Liver (tissue), 9 donors: ENCODE data around the gene ARID4B. TPM values are rescaled to one million over a fixed set of nuclear protein-coding genes. Genes with fewer than 3 reads are reported as not detected.

ENCODE experiments used
- DNase-seq: peaks from one replicate; pipeline ENCODE4 v3.0.0-alpha.2; 2017; ENCODE audit warnings: low spot score
- H3K27ac ChIP-seq, 2 donors: one replicate each; pipeline ENCODE4 v1.7.0; 2013; ENCODE audit warnings: inconsistent platforms in 2 of 2, low read length in 2 of 2, control low read depth in 1 of 2, low read depth in 1 of 2, mild to moderate bottlenecking in 1 of 2
- H3K27me3 ChIP-seq, 4 donors: one replicate each; pipeline versions ENCODE4 v1.6.1 to v1.7.0; 2013; ENCODE audit warnings: low read length in 3 of 4, inconsistent platforms in 1 of 4, mild to moderate bottlenecking in 1 of 4, moderate library complexity in 1 of 4; ENCODE audit not compliant: control insufficient read depth in 4 of 4, insufficient read depth in 4 of 4
- H3K36me3 ChIP-seq, 4 donors: one replicate each; pipeline versions ENCODE4 v1.6.1 to v1.7.0; 2013; ENCODE audit warnings: low read length in 3 of 4, mild to moderate bottlenecking in 3 of 4, low read depth in 1 of 4, moderate library complexity in 1 of 4; ENCODE audit not compliant: control insufficient read depth in 4 of 4, insufficient read depth in 3 of 4
- H3K4me1 ChIP-seq, 4 donors: one replicate each; pipeline versions ENCODE4 v1.6.1 to v1.7.0; 2013; ENCODE audit warnings: low read length in 3 of 4, mild to moderate bottlenecking in 3 of 4, moderate library complexity in 1 of 4; ENCODE audit not compliant: control insufficient read depth in 4 of 4, insufficient read depth in 4 of 4
- H3K4me3 ChIP-seq, 3 donors: one replicate each; pipeline versions ENCODE4 v1.6.1 to v1.7.0; 2013; ENCODE audit warnings: low read length in 3 of 3, control low read depth in 1 of 3, low read depth in 1 of 3, mild to moderate bottlenecking in 1 of 3
- H3K9ac ChIP-seq, 2 donors: one replicate each; pipeline ENCODE4 v1.7.0; 2013; ENCODE audit warnings: low read length in 2 of 2, mild to moderate bottlenecking in 2 of 2, moderate library complexity in 2 of 2, control low read depth in 1 of 2, low read depth in 1 of 2
- H3K9me3 ChIP-seq, 4 donors: one replicate each; pipeline versions ENCODE4 v1.6.1 to v1.7.0; 2013; ENCODE audit warnings: low read length in 3 of 4; ENCODE audit not compliant: control insufficient read depth in 4 of 4
- EGR1 ChIP-seq, 2 donors: IDR thresholded peaks; 2 replicates each; pipeline ENCODE4 v1.6.1; 2016 to 2018; ENCODE audit warnings: antibody characterized with exemption in 2 of 2, low read depth in 2 of 2
- FOXA1 ChIP-seq: IDR thresholded peaks from 2 replicates; pipeline ENCODE4 v1.6.1; 2016; ENCODE audit warnings: antibody characterized with exemption
- FOXA2 ChIP-seq: IDR thresholded peaks from 2 replicates; pipeline ENCODE4 v1.6.1; 2016; ENCODE audit warnings: antibody characterized with exemption
- GABPA ChIP-seq, 2 donors: IDR thresholded peaks in 1 of 2; conservative IDR thresholded peaks in 1 of 2; 2 replicates each; pipeline ENCODE4 v1.6.1; 2016; ENCODE audit warnings: antibody characterized with exemption in 2 of 2, mild to moderate bottlenecking in 1 of 2, moderate library complexity in 1 of 2
- HNF4A ChIP-seq, 2 donors: conservative IDR thresholded peaks; 2 replicates each; pipeline ENCODE4 v1.6.1; 2016; ENCODE audit warnings: antibody characterized with exemption in 2 of 2, mild to moderate bottlenecking in 2 of 2
- HNF4G ChIP-seq: IDR thresholded peaks from 2 replicates; pipeline ENCODE4 v1.6.1; 2016; ENCODE audit warnings: antibody characterized with exemption
- JUND ChIP-seq, 2 donors: IDR thresholded peaks; 2 replicates each; pipeline ENCODE4 v1.6.1; 2016; ENCODE audit warnings: antibody characterized with exemption in 2 of 2
- NR2F2 ChIP-seq: IDR thresholded peaks from 2 replicates; pipeline ENCODE4 v1.6.1; 2016; ENCODE audit warnings: antibody characterized with exemption
- RAD21 ChIP-seq, 2 donors: IDR thresholded peaks; 2 replicates each; pipeline ENCODE4 v1.6.1; 2016; ENCODE audit warnings: antibody characterized with exemption in 2 of 2, mild to moderate bottlenecking in 2 of 2
- RXRA ChIP-seq, 2 donors: IDR thresholded peaks; 2 replicates each; pipeline ENCODE4 v1.6.1; 2017 to 2018; ENCODE audit warnings: antibody characterized with exemption in 2 of 2, mild to moderate bottlenecking in 1 of 2
- SP1 ChIP-seq: IDR thresholded peaks from 2 replicates; pipeline ENCODE4 v1.6.1; 2018; ENCODE audit warnings: antibody characterized with exemption, mild to moderate bottlenecking
- TAF1 ChIP-seq: conservative IDR thresholded peaks from 2 replicates; pipeline ENCODE4 v1.6.1; 2016; ENCODE audit warnings: antibody characterized with exemption, mild to moderate bottlenecking
- YY1 ChIP-seq: IDR thresholded peaks from 2 replicates; pipeline ENCODE4 v1.6.1; 2016; ENCODE audit warnings: antibody characterized with exemption, mild to moderate bottlenecking
- WGBS: extraction: QIAGEN DNeasy Blood & Tissue Kit; methylation state at CpG from one replicate; pipeline ENCODE4 v1.1.7; 2013; 5-methylcytosine and 5-hydroxymethylcytosine counted together
- polyA plus RNA-seq, 2 donors: library from polyadenylated mRNA; stranded (reverse) in 1 of 2; unstranded in 1 of 2; fragments of 200-250 nt in 1 of 2; fragments of >200 nt in 1 of 2; fragmentation: Nextera tagmentation in 1 of 2; extraction: Ambion mirVana in 1 of 2; gene quantifications; one replicate each; pipeline versions ENCODE4 v1.2.1 to v1.2.3, GENCODE V29; 2013 to 2015
- total RNA-seq, 2 donors: library from RNA; depleted of rRNA; stranded (reverse); fragments of >200 nt; gene quantifications; one replicate each; pipeline ENCODE4 v1.2.3, GENCODE V29; 2014
- TF ChIP-seq, protein P1 (sequence below): IDR thresholded peaks from 2 replicates; pipeline ENCODE4 v1.6.1; 2016; ENCODE audit warnings: antibody characterized with exemption, mild to moderate bottlenecking
- TF ChIP-seq, protein P2 (sequence below): IDR thresholded peaks from 2 replicates; pipeline ENCODE4 v1.6.1; 2016; ENCODE audit warnings: antibody characterized with exemption
- TF ChIP-seq, protein P3 (sequence below): IDR thresholded peaks from 2 replicates; pipeline ENCODE4 v1.6.1; 2016; ENCODE audit warnings: antibody characterized with exemption
- TF ChIP-seq, protein P4 (sequence below): IDR thresholded peaks from 2 replicates; pipeline ENCODE4 v1.6.1; 2016; ENCODE audit warnings: antibody characterized with exemption
- TF ChIP-seq, protein P5 (sequence below): fragments of 150-350 bp; IDR thresholded peaks from 2 replicates; pipeline ENCODE4 v1.5.1; 2017; ENCODE audit warnings: improper control_type of control experiment, low read depth, low read length; ENCODE audit not compliant: missing input control
- donor health status: healthy.
- donor health status: healthy.
- donor health status: healthy.
- donor health status: healthy.
- donor health status: healthy.

The ARID4B gene
- total and polyA plus RNA-seq, 4 donors: 4.2 to 27.3 (median 21.3) TPM

DNA sequence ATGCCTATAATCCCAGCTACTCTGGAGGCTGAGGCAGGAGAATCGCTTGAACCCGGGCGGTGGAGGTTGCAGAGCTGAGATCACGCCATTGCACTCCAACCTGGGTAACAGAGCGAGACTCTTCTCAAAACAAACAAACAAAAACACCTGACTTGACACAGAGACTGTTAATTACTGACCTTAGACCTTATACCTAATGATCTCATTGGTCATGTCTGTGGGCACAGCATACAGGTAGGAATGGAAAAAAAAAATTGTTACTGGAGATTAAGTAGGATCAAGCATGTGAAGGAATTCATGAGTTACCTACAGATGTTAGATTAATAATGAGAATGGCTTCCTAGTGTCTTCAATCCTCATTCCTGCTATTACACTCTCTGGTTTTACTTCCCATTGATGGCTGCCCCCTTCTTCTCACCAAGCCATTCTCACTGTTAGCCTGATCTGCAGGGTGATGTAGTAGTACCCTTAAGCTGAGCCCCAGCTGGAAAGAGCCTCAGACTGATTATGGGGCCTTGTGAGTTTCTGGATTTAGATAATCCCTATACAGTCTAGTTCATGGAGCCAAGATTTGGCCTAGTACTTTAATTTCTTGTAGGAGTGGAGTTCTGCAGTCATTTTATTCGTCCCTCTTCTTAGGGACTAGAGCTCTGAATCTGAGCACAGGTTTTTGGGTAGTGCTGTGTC, 48.1 kb upstream of the ARID4B start (continued):
- TF ChIP-seq, protein P1, sequence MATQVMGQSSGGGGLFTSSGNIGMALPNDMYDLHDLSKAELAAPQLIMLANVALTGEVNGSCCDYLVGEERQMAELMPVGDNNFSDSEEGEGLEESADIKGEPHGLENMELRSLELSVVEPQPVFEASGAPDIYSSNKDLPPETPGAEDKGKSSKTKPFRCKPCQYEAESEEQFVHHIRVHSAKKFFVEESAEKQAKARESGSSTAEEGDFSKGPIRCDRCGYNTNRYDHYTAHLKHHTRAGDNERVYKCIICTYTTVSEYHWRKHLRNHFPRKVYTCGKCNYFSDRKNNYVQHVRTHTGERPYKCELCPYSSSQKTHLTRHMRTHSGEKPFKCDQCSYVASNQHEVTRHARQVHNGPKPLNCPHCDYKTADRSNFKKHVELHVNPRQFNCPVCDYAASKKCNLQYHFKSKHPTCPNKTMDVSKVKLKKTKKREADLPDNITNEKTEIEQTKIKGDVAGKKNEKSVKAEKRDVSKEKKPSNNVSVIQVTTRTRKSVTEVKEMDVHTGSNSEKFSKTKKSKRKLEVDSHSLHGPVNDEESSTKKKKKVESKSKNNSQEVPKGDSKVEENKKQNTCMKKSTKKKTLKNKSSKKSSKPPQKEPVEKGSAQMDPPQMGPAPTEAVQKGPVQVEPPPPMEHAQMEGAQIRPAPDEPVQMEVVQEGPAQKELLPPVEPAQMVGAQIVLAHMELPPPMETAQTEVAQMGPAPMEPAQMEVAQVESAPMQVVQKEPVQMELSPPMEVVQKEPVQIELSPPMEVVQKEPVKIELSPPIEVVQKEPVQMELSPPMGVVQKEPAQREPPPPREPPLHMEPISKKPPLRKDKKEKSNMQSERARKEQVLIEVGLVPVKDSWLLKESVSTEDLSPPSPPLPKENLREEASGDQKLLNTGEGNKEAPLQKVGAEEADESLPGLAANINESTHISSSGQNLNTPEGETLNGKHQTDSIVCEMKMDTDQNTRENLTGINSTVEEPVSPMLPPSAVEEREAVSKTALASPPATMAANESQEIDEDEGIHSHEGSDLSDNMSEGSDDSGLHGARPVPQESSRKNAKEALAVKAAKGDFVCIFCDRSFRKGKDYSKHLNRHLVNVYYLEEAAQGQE: no peak
- TF ChIP-seq, protein P2, sequence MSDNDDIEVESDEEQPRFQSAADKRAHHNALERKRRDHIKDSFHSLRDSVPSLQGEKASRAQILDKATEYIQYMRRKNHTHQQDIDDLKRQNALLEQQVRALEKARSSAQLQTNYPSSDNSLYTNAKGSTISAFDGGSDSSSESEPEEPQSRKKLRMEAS: no peak
- TF ChIP-seq FOXA2 (no peak), RAD21 (IDR thresholded peaks at IDR 0.05) (no peak), HNF4A (conservative IDR thresholded peaks at IDR 0.05) (no peak), SP1 (no peak), FOXA1 (no peak)

DNA sequence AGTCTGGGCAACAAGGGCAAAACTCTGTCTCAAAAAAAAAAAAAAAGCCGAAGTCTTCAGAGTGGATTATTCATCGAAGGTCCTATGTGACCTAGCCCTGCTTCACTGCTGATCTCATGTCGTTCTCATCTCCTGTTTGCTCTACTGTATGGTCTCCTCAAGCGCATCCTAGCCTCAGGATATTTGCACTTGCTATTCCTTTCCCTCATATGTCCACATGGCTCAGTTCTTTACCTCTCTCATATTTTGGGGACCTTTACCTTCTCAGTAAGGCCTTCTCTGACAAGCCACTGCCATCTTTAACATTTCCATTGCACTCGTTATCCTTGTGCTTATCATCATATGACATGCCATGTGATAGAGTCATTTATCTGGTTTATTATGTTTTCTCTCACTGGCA, 41.8 kb upstream of the ARID4B start:
- no peaks in the 10 kb centered on the region for H3K36me3 ChIP-seq
- H3K27me3 ChIP-seq: no peaks in the 10 kb centered on the region
- no peaks in the 10 kb centered on the region for H3K9me3 ChIP-seq
- WGBS: 93% methylated on average over 5 of the region's 5 CpGs
- no peak overlapping the region for H3K4me3 ChIP-seq
- TF ChIP-seq RXRA (IDR thresholded peaks at IDR 0.05) (no peak), RAD21 (IDR thresholded peaks at IDR 0.05) (no peak), FOXA1 (no peak), TAF1 (no peak), HNF4G (no peak), NR2F2 (no peak), EGR1 (IDR thresholded peaks at IDR 0.05; ENCODE audit: low read depth in 2 of 2) (no peak), JUND (IDR thresholded peaks at IDR 0.05) (no peak), HNF4A (conservative IDR thresholded peaks at IDR 0.05) (no peak), YY1 (no peak), FOXA2 (no peak), GABPA (IDR thresholded peaks at IDR 0.05 in 1 of 2, conservative IDR thresholded peaks at IDR 0.05 in 1 of 2) (no peak), SP1 (no peak)
- TF ChIP-seq, protein P3, sequence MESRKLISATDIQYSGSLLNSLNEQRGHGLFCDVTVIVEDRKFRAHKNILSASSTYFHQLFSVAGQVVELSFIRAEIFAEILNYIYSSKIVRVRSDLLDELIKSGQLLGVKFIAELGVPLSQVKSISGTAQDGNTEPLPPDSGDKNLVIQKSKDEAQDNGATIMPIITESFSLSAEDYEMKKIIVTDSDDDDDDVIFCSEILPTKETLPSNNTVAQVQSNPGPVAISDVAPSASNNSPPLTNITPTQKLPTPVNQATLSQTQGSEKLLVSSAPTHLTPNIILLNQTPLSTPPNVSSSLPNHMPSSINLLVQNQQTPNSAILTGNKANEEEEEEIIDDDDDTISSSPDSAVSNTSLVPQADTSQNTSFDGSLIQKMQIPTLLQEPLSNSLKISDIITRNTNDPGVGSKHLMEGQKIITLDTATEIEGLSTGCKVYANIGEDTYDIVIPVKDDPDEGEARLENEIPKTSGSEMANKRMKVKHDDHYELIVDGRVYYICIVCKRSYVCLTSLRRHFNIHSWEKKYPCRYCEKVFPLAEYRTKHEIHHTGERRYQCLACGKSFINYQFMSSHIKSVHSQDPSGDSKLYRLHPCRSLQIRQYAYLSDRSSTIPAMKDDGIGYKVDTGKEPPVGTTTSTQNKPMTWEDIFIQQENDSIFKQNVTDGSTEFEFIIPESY: no peak
- TF ChIP-seq, protein P4, sequence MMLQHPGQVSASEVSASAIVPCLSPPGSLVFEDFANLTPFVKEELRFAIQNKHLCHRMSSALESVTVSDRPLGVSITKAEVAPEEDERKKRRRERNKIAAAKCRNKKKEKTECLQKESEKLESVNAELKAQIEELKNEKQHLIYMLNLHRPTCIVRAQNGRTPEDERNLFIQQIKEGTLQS: no peak
- TF ChIP-seq, protein P2: no peak
- TF ChIP-seq, protein P5, sequence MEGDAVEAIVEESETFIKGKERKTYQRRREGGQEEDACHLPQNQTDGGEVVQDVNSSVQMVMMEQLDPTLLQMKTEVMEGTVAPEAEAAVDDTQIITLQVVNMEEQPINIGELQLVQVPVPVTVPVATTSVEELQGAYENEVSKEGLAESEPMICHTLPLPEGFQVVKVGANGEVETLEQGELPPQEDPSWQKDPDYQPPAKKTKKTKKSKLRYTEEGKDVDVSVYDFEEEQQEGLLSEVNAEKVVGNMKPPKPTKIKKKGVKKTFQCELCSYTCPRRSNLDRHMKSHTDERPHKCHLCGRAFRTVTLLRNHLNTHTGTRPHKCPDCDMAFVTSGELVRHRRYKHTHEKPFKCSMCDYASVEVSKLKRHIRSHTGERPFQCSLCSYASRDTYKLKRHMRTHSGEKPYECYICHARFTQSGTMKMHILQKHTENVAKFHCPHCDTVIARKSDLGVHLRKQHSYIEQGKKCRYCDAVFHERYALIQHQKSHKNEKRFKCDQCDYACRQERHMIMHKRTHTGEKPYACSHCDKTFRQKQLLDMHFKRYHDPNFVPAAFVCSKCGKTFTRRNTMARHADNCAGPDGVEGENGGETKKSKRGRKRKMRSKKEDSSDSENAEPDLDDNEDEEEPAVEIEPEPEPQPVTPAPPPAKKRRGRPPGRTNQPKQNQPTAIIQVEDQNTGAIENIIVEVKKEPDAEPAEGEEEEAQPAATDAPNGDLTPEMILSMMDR: no peak
- TF ChIP-seq, protein P1: no peak
- H3K9ac ChIP-seq: no peak overlapping the region
- no peak overlapping the region for H3K27ac ChIP-seq
- no peak for DNase-seq
- H3K4me1 ChIP-seq: peaks cover 0 to 9% (median 6%) of the 10 kb centered on the region in 4 donors
